GM12801 (cell line): ENCODE data around the gene FAM20C.

Experiments
- CTCF ChIP-seq: IDR thresholded peaks from one replicate; pipeline ENCODE4 v1.5.1; 2011; ENCODE audit warnings: control low read depth; ENCODE audit not compliant: insufficient read length; ENCODE audit errors: extremely low read depth

The FAM20C gene

DNA sequence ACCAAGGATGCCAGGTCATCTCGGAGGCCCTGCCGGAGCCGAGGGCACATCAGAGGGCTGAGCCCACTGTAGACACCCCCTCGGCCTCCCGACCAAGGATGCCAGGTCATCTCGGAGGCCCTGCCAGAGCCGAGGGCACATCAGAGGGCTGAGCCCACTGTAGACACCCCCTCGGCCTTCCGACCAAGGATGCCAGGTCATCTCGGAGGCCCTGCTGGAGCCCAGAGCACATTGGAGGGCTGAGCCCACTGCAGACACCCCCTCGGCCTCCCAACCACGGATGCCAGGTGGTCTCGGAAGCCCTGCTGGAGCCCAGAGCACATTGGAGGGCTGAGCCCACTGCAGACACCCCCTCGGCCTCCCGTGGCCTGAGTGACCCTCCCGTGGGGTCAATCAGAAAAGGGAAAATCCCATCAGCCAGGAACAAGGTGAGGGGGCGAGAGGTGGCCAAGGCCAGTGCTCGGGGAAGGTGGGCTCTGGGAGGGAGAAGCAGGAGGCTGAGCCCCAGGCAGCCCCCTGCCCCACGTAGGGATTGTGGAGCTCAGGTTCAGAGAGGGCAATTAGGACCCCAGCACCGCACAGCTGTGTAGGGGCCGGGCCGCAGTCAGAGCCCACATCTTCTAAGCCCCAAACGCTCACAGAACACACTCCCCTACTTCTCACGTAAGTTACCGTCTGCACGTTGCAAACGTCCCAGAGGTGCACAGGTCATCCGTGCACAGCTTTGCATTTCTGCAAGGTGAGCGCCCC is 60.0 kb downstream of the FAM20C start:
- no peak for TF ChIP-seq CTCF

- no peak for TF ChIP-seq CTCF
Observed at GRCh38 chr7:252981-253380, 60.6 kb downstream of the FAM20C start.

DNA sequence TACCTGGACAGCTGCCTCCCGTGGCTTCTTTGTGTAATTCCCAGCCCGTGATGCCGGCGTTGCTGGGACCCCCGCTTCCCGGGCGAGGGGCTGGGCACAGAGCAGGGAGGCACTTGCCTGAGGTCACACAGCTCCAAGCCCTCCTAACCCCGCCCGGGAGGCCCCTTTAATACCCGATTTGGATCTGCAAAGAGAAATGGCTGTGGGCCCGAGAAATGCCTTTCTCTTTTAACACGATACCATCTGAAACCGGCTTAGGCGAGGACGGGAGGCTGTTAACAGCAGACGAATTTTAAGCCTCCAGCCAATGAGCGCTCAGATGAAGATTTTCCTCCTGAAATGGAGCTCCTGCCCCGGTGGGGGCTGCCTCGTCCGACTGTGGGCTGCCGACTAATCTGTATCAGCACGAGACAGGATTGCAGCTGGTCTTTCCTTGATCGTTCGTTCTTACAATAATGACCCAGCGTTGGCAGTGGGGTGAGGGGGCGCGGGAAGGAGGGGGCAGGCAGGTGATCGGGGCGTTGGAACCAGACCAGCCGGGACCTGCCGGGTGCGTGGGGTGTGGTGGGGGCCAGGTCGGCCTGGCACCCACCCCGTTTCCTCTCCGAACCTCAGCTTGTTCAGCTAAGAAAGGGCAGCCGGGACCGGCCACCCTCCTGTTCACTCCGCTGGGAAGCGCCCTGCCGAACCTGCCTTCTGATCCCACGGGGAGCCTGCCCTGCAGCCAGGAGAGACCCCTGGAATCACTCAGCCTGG is 61.4 kb downstream of the FAM20C start:
- no peak for TF ChIP-seq CTCF

DNA sequence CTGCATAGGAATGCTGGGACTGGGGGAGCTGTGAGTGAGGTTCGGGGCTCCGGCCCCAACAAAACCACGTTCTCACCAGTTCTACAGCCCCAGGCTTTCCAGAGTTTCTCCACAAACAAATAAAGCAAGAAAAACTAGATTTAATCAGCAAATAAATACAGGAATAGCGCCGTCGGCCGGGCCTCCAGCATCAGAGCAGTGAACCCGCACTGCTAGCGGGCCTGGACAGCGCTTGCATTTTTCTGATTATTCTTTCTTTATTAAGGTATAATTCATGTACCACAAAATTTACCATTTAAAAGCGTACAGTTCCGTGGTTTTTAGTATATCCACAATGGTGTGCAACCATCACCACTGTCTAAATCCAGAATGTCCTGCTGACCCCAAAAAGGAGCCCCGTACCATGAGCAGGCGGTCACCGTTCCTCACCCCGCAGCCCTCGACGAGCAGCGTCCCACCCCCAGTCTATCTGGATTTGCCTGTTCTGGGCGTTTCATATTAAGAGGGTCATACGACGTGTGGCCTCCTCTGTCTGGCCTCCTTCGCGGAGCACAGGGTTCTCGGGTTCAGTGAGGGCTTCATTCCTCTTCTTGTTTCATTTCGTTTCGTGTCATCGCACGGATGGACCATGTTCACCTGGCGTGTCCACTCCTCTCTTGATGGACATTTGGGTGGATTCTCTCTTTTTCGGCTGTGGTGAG is 62.1 kb downstream of the FAM20C start:
- no peak for TF ChIP-seq CTCF

- TF ChIP-seq CTCF, result no peak
Observed at GRCh38 chr7:255038-255435, 62.7 kb downstream of the FAM20C start.

GRCh38 chr7:255721-256361 is 63.5 kb downstream of the FAM20C start:
- no peak for TF ChIP-seq CTCF

GRCh38 chr7:256461-256940 is 64.1 kb downstream of the FAM20C start:
- no peak for TF ChIP-seq CTCF
